Vagina (tissue), 2 donors: ENCODE measurements around the gene TNIK. TPM values are rescaled to one million over a fixed set of nuclear protein-coding genes. Genes with fewer than 3 reads are reported as not detected.

Source experiments
- DNase-seq, 2 donors: peaks; one replicate each; pipeline ENCODE4 v3.0.0-alpha.2; 2017; ENCODE audit errors: extremely low spot score in 2 of 2
- H3K27ac ChIP-seq: fragments of 200-600 bp; sonication (generic); one replicate; pipeline ENCODE4 v1.5.1; 2019
- H3K27me3 ChIP-seq: fragments of 200-600 bp; sonication (generic); one replicate; pipeline ENCODE4 v1.5.1; 2019
- H3K36me3 ChIP-seq, 2 donors: fragments of 200-600 bp; sonication (generic); one replicate each; pipeline ENCODE4 v1.5.1; 2017 to 2019
- H3K4me1 ChIP-seq: fragments of 200-600 bp; sonication (generic); one replicate; pipeline ENCODE4 v1.5.1; 2019
- H3K4me3 ChIP-seq, 2 donors: fragments of 200-600 bp; sonication (generic); 1 replicate in 1 of 2; 2 replicates in 1 of 2; pipeline ENCODE4 v1.5.1; 2016 to 2019
- H3K9me3 ChIP-seq: fragments of 200-600 bp; sonication (generic); one replicate; pipeline ENCODE4 v1.5.1; 2019
- CTCF ChIP-seq, 3 experiments: fragments of 450-650 bp in 2 of 3; fragments of 200-600 bp in 1 of 3; sonication (generic) in 1 of 3; IDR thresholded peaks; one replicate each; pipeline ENCODE4 v1.5.1; 2017 to 2019; ENCODE audit warnings: antibody characterized with exemption in 3 of 3, mild to moderate bottlenecking in 2 of 3, moderate library complexity in 2 of 3
- POLR2A ChIP-seq, 2 donors: fragments of 450-650 bp; IDR thresholded peaks; one replicate each; pipeline ENCODE4 v1.6.1; 2017; ENCODE audit warnings: antibody characterized with exemption in 2 of 2, mild to moderate bottlenecking in 2 of 2, moderate library complexity in 2 of 2
- POLR2AphosphoS5 ChIP-seq, 2 donors: sonication (generic); formaldehyde crosslinking; IDR thresholded peaks; one replicate each; pipeline ENCODE4 v1.9.0; 2017; ENCODE audit warnings: antibody characterized with exemption in 2 of 2, mild to moderate bottlenecking in 2 of 2, low read depth in 1 of 2; ENCODE audit not compliant: insufficient read depth in 1 of 2
- intact Hi-C: fragments of 100-400 bp; cut with DNase I; formaldehyde crosslinking; loops from one replicate; pipeline ENCODE4 v1.15.1; 2023
- total RNA-seq: library from RNA; depleted of rRNA; stranded (reverse); fragments of >200 nt; gene quantifications from one replicate; pipeline ENCODE4 v1.2.3, GENCODE V29; 2016

The TNIK gene
- total RNA-seq, 1 donor from 2014 or later = 5.9 TPM

- intact Hi-C loops = no loop called here
- H3K9me3 ChIP-seq = no peaks in the 10 kb centered on the region
- DNase-seq = no peak
- H3K4me1 ChIP-seq = no peaks in the 10 kb centered on the region
- TF ChIP-seq POLR2AphosphoS5 (IDR thresholded peaks at IDR 0.05; ENCODE audit: insufficient read depth in 1 of 2, low read depth in 1 of 2) (no peak), CTCF (IDR thresholded peaks at IDR 0.05) (no peak), POLR2A (IDR thresholded peaks at IDR 0.05) (no peak)
- H3K36me3 ChIP-seq = no peaks in the 10 kb centered on the region
- H3K27me3 ChIP-seq = no peaks in the 10 kb centered on the region
- H3K27ac ChIP-seq = no peak overlapping the region
- H3K4me3 ChIP-seq = no peak overlapping the region
These were observed 45.1 kb downstream of the TNIK start for GRCh38 chr3:171415070-171415469.

GRCh38 chr3:171412473-171412872 lies 47.7 kb downstream of the TNIK start:
- no peak for DNase-seq
- no peak overlapping the region for H3K4me3 ChIP-seq
- intact Hi-C loops = no loop called here
- H3K9me3 ChIP-seq = no peaks in the 10 kb centered on the region
- no peak overlapping the region for H3K27ac ChIP-seq
- no peaks in the 10 kb centered on the region for H3K4me1 ChIP-seq
- TF ChIP-seq CTCF (IDR thresholded peaks at IDR 0.05) = no peak
- no peak for TF ChIP-seq POLR2AphosphoS5 (IDR thresholded peaks at IDR 0.05; ENCODE audit: insufficient read depth in 1 of 2, low read depth in 1 of 2)
- TF ChIP-seq POLR2A (IDR thresholded peaks at IDR 0.05) = no peak
- no peaks in the 10 kb centered on the region for H3K36me3 ChIP-seq
- no peaks in the 10 kb centered on the region for H3K27me3 ChIP-seq

GRCh38 chr3:171412054-171412453 lies 48.2 kb downstream of the TNIK start:
- DNase-seq = no peak
- Histone ChIP-seq H3K36me3 (no peaks in the 10 kb centered on the region), H3K9me3 (no peaks in the 10 kb centered on the region), H3K4me3 (no peak overlapping the region), H3K27me3 (no peaks in the 10 kb centered on the region), H3K27ac (no peak overlapping the region), H3K4me1 (no peaks in the 10 kb centered on the region)
- TF ChIP-seq POLR2A (IDR thresholded peaks at IDR 0.05) (no peak), CTCF (IDR thresholded peaks at IDR 0.05) (no peak), POLR2AphosphoS5 (IDR thresholded peaks at IDR 0.05; ENCODE audit: insufficient read depth in 1 of 2, low read depth in 1 of 2) (no peak)
- intact Hi-C loops = no loop called here

- H3K36me3 ChIP-seq = no peaks in the 10 kb centered on the region
- no peak for DNase-seq
- no peak overlapping the region for H3K4me3 ChIP-seq
- no peaks in the 10 kb centered on the region for H3K4me1 ChIP-seq
- H3K27me3 ChIP-seq = no peaks in the 10 kb centered on the region
- intact Hi-C loops = no loop called here
- no peaks in the 10 kb centered on the region for H3K9me3 ChIP-seq
- H3K27ac ChIP-seq = no peak overlapping the region
- TF ChIP-seq POLR2A (IDR thresholded peaks at IDR 0.05) = no peak
- no peak for TF ChIP-seq POLR2AphosphoS5 (IDR thresholded peaks at IDR 0.05; ENCODE audit: insufficient read depth in 1 of 2, low read depth in 1 of 2)
- no peak for TF ChIP-seq CTCF (IDR thresholded peaks at IDR 0.05)
These were observed 50.0 kb downstream of the TNIK start for GRCh38 chr3:171410186-171410585.

- Histone ChIP-seq H3K9me3 (no peaks in the 10 kb centered on the region), H3K36me3 (no peaks in the 10 kb centered on the region), H3K4me1 (peaks cover 10% of the 10 kb centered on the region), H3K4me3 (no peak overlapping the region), H3K27me3 (no peaks in the 10 kb centered on the region), H3K27ac (no peak overlapping the region)
- DNase-seq = no peak
- intact Hi-C loops = no loop called here
- TF ChIP-seq CTCF (IDR thresholded peaks at IDR 0.05) (no peak), POLR2AphosphoS5 (IDR thresholded peaks at IDR 0.05; ENCODE audit: insufficient read depth in 1 of 2, low read depth in 1 of 2) (no peak), POLR2A (IDR thresholded peaks at IDR 0.05) (no peak)
These were observed 52.4 kb downstream of the TNIK start for GRCh38 chr3:171407759-171408158.
